Activated T-cell treated with anti-CD3 and anti-CD28 coated beads, Interleukin-2, amount 50 U/mL, for 4 hours (primary cell): Measurements from ENCODE around the gene DDO. TPM values are rescaled to one million over a fixed set of nuclear protein-coding genes. Genes with fewer than 3 reads are reported as not detected.

Experiments
- ATAC-seq, 2 donors: fragments of 200-7000 bp; cut with Tn5 transposase; one replicate each; pipeline ENCODE4 v1.10.0; 2021
- DNase-seq: peaks from one replicate; pipeline ENCODE4 v3.0.0-alpha.2; 2020
- H3K27me3 Mint-ChIP-seq: one replicate; pipeline ENCODE4 v1.8.0; 2021; ENCODE audit warnings: low read depth, mixed read lengths
- H3K36me3 Mint-ChIP-seq: one replicate; pipeline ENCODE4 v1.8.0; 2022; ENCODE audit warnings: mixed read lengths; ENCODE audit not compliant: insufficient read depth
- H3K4me1 Mint-ChIP-seq: one replicate; pipeline ENCODE4 v1.8.0; 2021; ENCODE audit warnings: low read depth, mixed read lengths
- H3K4me3 Mint-ChIP-seq: one replicate; pipeline ENCODE4 v1.8.0; 2021; ENCODE audit warnings: mild to moderate bottlenecking, moderate library complexity, mixed read lengths
- H3K9me3 Mint-ChIP-seq: one replicate; pipeline ENCODE4 v1.8.0; 2021; ENCODE audit warnings: mixed read lengths
- total RNA-seq, 3 donors: library from RNA; stranded (reverse); gene quantifications; one replicate each; pipeline ENCODE4 v1.2.1, GENCODE V29; 2021

Gene DDO
- total RNA-seq, 3 donors from 2014 or later: not detected

GRCh38 chr6:110432285-110432900 lies 17.0 kb upstream of the DDO start:
- H3K4me3 Mint-ChIP-seq: no peak overlapping the region
- H3K27me3 Mint-ChIP-seq: peaks cover 12% of the 10 kb centered on the region
- no peak for DNase-seq
- H3K36me3 Mint-ChIP-seq: no peaks in the 10 kb centered on the region
- no peaks in the 10 kb centered on the region for H3K9me3 Mint-ChIP-seq
- no peaks in the 10 kb centered on the region for H3K4me1 Mint-ChIP-seq
- ATAC-seq: no peak

- no peaks in the 10 kb centered on the region for H3K4me1 Mint-ChIP-seq
- no peak overlapping the region for H3K4me3 Mint-ChIP-seq
- DNase-seq: no peak
- H3K27me3 Mint-ChIP-seq: peaks cover 9% of the 10 kb centered on the region
- H3K36me3 Mint-ChIP-seq: no peaks in the 10 kb centered on the region
- no peaks in the 10 kb centered on the region for H3K9me3 Mint-ChIP-seq
- no peak for ATAC-seq
Observed at GRCh38 chr6:110430741-110431140, 15.4 kb upstream of the DDO start.

GRCh38 chr6:110430236-110430635 lies 14.9 kb upstream of the DDO start:
- Mint-ChIP-seq H3K4me1 (no peaks in the 10 kb centered on the region), H3K9me3 (no peaks in the 10 kb centered on the region), H3K4me3 (no peak overlapping the region), H3K27me3 (peaks cover 9% of the 10 kb centered on the region), H3K36me3 (no peaks in the 10 kb centered on the region)
- ATAC-seq (no peak), DNase-seq (no peak)

- Mint-ChIP-seq H3K9me3 (no peaks in the 10 kb centered on the region), H3K4me1 (no peaks in the 10 kb centered on the region), H3K27me3 (peaks cover 14% of the 10 kb centered on the region), H3K4me3 (no peak overlapping the region), H3K36me3 (no peaks in the 10 kb centered on the region)
- ATAC-seq: no peak
- DNase-seq: no peak
Observed at GRCh38 chr6:110428153-110428552, 12.8 kb upstream of the DDO start.

GRCh38 chr6:110425816-110426215 lies 10.4 kb upstream of the DDO start:
- DNase-seq (no peak), ATAC-seq (no peak)
- Mint-ChIP-seq H3K9me3 (peaks cover 7% of the 10 kb centered on the region), H3K36me3 (no peaks in the 10 kb centered on the region), H3K27me3 (peaks cover 25% of the 10 kb centered on the region), H3K4me1 (no peaks in the 10 kb centered on the region), H3K4me3 (no peak overlapping the region)

- Mint-ChIP-seq H3K27me3 (peaks cover 29% of the 10 kb centered on the region), H3K36me3 (no peaks in the 10 kb centered on the region), H3K4me1 (no peaks in the 10 kb centered on the region), H3K9me3 (peaks cover 7% of the 10 kb centered on the region), H3K4me3 (no peak overlapping the region)
- DNase-seq (no peak), ATAC-seq (no peak)
Observed at GRCh38 chr6:110422444-110422822, 7.1 kb upstream of the DDO start.

GRCh38 chr6:110421749-110422443 lies 6.5 kb upstream of the DDO start:
- peaks cover 29% of the 10 kb centered on the region for H3K27me3 Mint-ChIP-seq
- DNase-seq: no peak
- no peak overlapping the region for H3K4me3 Mint-ChIP-seq
- peaks cover 7% of the 10 kb centered on the region for H3K9me3 Mint-ChIP-seq
- no peak for ATAC-seq
- H3K4me1 Mint-ChIP-seq: no peaks in the 10 kb centered on the region
- no peaks in the 10 kb centered on the region for H3K36me3 Mint-ChIP-seq

- peaks cover 30% of the 10 kb centered on the region for H3K27me3 Mint-ChIP-seq
- DNase-seq (no peak), ATAC-seq (no peak)
- H3K9me3 Mint-ChIP-seq: peaks cover 7% of the 10 kb centered on the region
- no peak overlapping the region for H3K4me3 Mint-ChIP-seq
- peaks cover 4% of the 10 kb centered on the region for H3K4me1 Mint-ChIP-seq
- no peaks in the 10 kb centered on the region for H3K36me3 Mint-ChIP-seq
Observed at GRCh38 chr6:110419028-110419739, 3.8 kb upstream of the DDO start.

- Mint-ChIP-seq H3K4me1 (peaks cover 4% of the 10 kb centered on the region), H3K4me3 (no peak overlapping the region), H3K27me3 (peaks cover 26% of the 10 kb centered on the region), H3K9me3 (peaks cover 7% of the 10 kb centered on the region), H3K36me3 (no peaks in the 10 kb centered on the region)
- ATAC-seq: no peak
- no peak for DNase-seq
Observed at GRCh38 chr6:110418594-110418993, 3.2 kb upstream of the DDO start.

GRCh38 chr6:110414669-110415068 lies 706 bp downstream of the DDO start:
- DNase-seq (no peak), ATAC-seq (no peak)
- peaks cover 4% of the 10 kb centered on the region for H3K4me1 Mint-ChIP-seq
- H3K9me3 Mint-ChIP-seq: no peaks in the 10 kb centered on the region
- H3K27me3 Mint-ChIP-seq: peaks cover 13% of the 10 kb centered on the region
- H3K36me3 Mint-ChIP-seq: no peaks in the 10 kb centered on the region
- no peak overlapping the region for H3K4me3 Mint-ChIP-seq

- no peak overlapping the region for H3K4me3 Mint-ChIP-seq
- no peaks in the 10 kb centered on the region for H3K36me3 Mint-ChIP-seq
- DNase-seq (no peak), ATAC-seq (no peak)
- H3K9me3 Mint-ChIP-seq: no peaks in the 10 kb centered on the region
- peaks cover 7% of the 10 kb centered on the region for H3K27me3 Mint-ChIP-seq
- peaks cover 4% of the 10 kb centered on the region for H3K4me1 Mint-ChIP-seq
Observed at GRCh38 chr6:110412360-110412759, 3.0 kb downstream of the DDO start.

GRCh38 chr6:110410511-110410910 lies 4.9 kb downstream of the DDO start:
- H3K9me3 Mint-ChIP-seq: no peaks in the 10 kb centered on the region
- DNase-seq (no peak), ATAC-seq (no peak)
- no peaks in the 10 kb centered on the region for H3K36me3 Mint-ChIP-seq
- no peak overlapping the region for H3K4me3 Mint-ChIP-seq
- peaks cover 1% of the 10 kb centered on the region for H3K4me1 Mint-ChIP-seq
- H3K27me3 Mint-ChIP-seq: peaks cover 7% of the 10 kb centered on the region

GRCh38 chr6:110409794-110410193 lies 5.6 kb downstream of the DDO start:
- no peaks in the 10 kb centered on the region for H3K9me3 Mint-ChIP-seq
- DNase-seq (no peak), ATAC-seq (no peak)
- H3K4me3 Mint-ChIP-seq: no peak overlapping the region
- H3K36me3 Mint-ChIP-seq: no peaks in the 10 kb centered on the region
- H3K27me3 Mint-ChIP-seq: peaks cover 7% of the 10 kb centered on the region
- H3K4me1 Mint-ChIP-seq: peaks cover under 1% of the 10 kb centered on the region

- H3K27me3 Mint-ChIP-seq: peaks cover 5% of the 10 kb centered on the region
- DNase-seq: no peak
- H3K4me3 Mint-ChIP-seq: no peak overlapping the region
- H3K4me1 Mint-ChIP-seq: no peaks in the 10 kb centered on the region
- no peak for ATAC-seq
- no peaks in the 10 kb centered on the region for H3K9me3 Mint-ChIP-seq
- no peaks in the 10 kb centered on the region for H3K36me3 Mint-ChIP-seq
Observed at GRCh38 chr6:110408901-110409300, 6.5 kb downstream of the DDO start.

GRCh38 chr6:110404607-110405006 lies 10.8 kb downstream of the DDO start:
- Mint-ChIP-seq H3K9me3 (no peaks in the 10 kb centered on the region), H3K4me1 (no peaks in the 10 kb centered on the region), H3K27me3 (peaks cover 2% of the 10 kb centered on the region), H3K36me3 (no peaks in the 10 kb centered on the region), H3K4me3 (no peak overlapping the region)
- no peak for ATAC-seq
- DNase-seq: no peak
